Neural progenitor cell (in vitro differentiated cells): ENCODE results near the gene PODN.

Experiments
- CTCF ChIP-seq: fragments of 200-600 bp; sonication (generic); IDR thresholded peaks from 2 replicates; pipeline ENCODE4 v1.5.1; 2017; ENCODE audit warnings: antibody characterized with exemption, mild to moderate bottlenecking
- EZH2 ChIP-seq: fragments of 200-600 bp; sonication (generic); IDR thresholded peaks from 2 replicates; pipeline ENCODE4 v1.6.1; 2017; ENCODE audit warnings: antibody characterized with exemption, mild to moderate bottlenecking, moderate library complexity
- EZH2phosphoT487 ChIP-seq: fragments of 200-600 bp; sonication (generic); IDR thresholded peaks from 2 replicates; pipeline ENCODE4 v1.6.1; 2017; ENCODE audit warnings: antibody characterized with exemption

GRCh38 chr1:53051676-53052075, 10.3 kb upstream of the PODN start:
- TF ChIP-seq CTCF (no peak), EZH2 (no peak), EZH2phosphoT487 (no peak)
